ENCODE results near the gene ACTR10.
"Not testable (repeated sequence)": the region's sequence is repeated elsewhere in the genome, so short reads cannot be mapped to it uniquely, and the experiment has no call there.

The ACTR10 gene

DNA sequence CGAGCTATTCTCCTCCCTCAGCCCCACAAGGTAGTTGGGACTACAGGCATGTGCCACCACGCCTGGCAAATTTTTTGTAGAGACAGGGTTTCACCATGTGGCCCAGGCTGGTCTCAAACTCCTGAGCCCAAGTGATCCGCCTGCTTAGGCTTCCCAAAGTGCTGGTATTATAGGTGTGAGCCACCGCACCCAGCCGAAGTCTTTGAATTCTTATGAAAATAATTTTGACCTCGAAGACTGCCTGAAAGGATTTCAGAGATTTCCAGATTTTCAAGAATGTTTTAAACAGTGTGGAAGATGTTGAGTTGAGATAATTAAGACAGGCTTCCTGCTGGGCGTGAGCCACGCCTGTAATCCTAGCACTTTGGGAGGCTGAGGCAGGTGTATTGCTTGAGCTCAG, 49.7 kb downstream of the ACTR10 start:
- Mint-ChIP-seq H3K4me1 (peaks cover 31% of the 10 kb centered on the region), H3K36me3 (peaks cover 33% of the 10 kb centered on the region), H3K4me3 (no peak overlapping the region), H3K27me3 (no peaks in the 10 kb centered on the region), H3K27ac (peak overlapping the region; percentile 31), H3K9me3 (no peaks in the 10 kb centered on the region)
- no peak for ATAC-seq

DNA sequence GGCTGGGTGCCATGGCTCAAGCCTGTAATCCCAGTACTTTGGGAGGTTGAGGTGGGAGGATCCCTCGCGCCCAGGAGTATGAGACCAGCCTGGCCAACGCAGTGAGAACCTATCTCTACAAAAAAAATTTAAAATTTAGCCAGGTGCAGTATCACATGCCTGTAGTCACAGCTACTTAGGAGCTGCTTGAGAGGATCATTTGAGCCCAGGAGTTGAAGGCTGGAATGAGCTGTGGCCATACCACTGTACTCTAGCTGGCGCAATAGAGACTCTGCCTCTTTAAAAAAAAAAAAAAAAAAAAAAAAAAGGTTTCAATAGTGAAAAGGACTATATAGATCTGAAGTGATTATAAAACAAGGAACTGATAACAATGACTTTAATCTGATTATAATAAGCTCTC, 58.2 kb downstream of the ACTR10 start:
- Mint-ChIP-seq H3K4me3 (no peak overlapping the region), H3K36me3 (peaks cover 27% of the 10 kb centered on the region), H3K4me1 (no peaks in the 10 kb centered on the region), H3K9me3 (no peaks in the 10 kb centered on the region), H3K27ac (no peak overlapping the region), H3K27me3 (no peaks in the 10 kb centered on the region)
- no peak for ATAC-seq

DNA sequence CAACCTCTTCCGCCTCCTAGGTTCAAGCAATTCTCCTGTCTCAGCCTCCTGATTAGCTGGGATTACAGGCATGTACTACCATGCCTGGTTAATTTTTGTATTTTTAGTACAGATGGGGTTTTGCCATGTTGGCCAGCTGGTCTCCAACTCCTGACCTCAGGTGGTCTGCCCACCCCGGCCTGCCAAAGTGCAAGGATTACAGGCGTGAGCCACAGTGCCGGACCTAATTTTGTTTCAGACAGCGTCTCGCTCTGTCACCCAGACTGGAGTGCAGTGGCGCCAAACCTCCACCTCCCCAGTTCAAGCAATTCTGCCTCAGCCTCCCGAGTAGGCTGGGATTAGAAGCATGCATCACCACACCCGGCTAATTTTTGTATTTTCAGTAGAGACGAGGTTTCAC, 62.1 kb downstream of the ACTR10 start:
- H3K4me1 Mint-ChIP-seq, result peaks cover 11% of the 10 kb centered on the region
- not testable (repeated sequence) for H3K4me3 Mint-ChIP-seq, ATAC-seq, H3K27me3 Mint-ChIP-seq, H3K9me3 Mint-ChIP-seq
- peaks cover 50% of the 10 kb centered on the region for H3K36me3 Mint-ChIP-seq
- H3K27ac Mint-ChIP-seq, result peak overlapping the region; percentile 53

DNA sequence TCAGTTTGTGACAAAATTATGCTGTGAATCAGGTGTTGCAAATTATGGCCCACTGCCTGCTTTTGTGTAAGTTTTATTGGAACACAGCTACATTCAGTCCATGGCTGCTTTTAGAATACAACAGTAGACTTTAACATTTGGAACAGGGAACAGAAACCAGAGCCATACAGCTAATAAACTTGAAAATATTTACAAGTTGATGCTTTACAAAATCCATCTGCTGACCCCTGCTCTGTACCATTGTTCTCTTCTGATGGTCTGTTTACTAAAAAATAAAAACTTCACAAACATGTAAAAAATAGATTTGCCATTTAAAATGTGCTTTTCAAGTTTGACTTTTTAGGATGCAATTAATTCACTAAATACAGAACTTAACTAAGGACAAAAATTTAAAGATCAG, 65.5 kb downstream of the ACTR10 start:
- peaks cover 11% of the 10 kb centered on the region for H3K4me1 Mint-ChIP-seq

DNA sequence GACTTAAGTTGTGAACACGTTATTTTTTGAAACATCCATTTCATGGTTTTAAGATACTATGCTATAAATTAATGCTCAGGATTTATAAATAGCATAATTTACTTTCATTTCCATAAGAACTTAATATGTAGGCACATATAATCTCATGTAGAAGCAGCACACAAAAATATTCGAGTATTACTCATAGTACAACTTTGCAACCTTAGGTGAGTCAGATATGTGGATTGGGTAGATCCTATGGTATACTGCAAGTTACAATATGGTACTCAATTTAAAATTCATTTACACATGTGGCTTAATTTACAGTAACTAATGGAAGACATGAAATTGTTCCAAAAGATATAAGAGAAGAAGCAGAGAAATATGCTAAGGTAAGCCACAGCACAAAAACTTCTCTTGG, 70.7 kb downstream of the ACTR10 start:
- H3K4me3 Mint-ChIP-seq, result no peak overlapping the region
- no peaks in the 10 kb centered on the region for H3K9me3 Mint-ChIP-seq
- no peak overlapping the region for H3K27ac Mint-ChIP-seq
- H3K4me1 Mint-ChIP-seq, result peaks cover 18% of the 10 kb centered on the region
- H3K27me3 Mint-ChIP-seq, result no peaks in the 10 kb centered on the region
- H3K36me3 Mint-ChIP-seq, result peaks cover 43% of the 10 kb centered on the region
- no peak for ATAC-seq

More for the DNA sequence above, 65.5 kb downstream of the ACTR10 start:
- no peaks in the 10 kb centered on the region for H3K27me3 Mint-ChIP-seq
- H3K27ac Mint-ChIP-seq, result peak overlapping the region; percentile 29
- ATAC-seq, result no peak
- no peak overlapping the region for H3K4me3 Mint-ChIP-seq
- H3K36me3 Mint-ChIP-seq, result peaks cover 41% of the 10 kb centered on the region
- H3K9me3 Mint-ChIP-seq, result no peaks in the 10 kb centered on the region

DNA sequence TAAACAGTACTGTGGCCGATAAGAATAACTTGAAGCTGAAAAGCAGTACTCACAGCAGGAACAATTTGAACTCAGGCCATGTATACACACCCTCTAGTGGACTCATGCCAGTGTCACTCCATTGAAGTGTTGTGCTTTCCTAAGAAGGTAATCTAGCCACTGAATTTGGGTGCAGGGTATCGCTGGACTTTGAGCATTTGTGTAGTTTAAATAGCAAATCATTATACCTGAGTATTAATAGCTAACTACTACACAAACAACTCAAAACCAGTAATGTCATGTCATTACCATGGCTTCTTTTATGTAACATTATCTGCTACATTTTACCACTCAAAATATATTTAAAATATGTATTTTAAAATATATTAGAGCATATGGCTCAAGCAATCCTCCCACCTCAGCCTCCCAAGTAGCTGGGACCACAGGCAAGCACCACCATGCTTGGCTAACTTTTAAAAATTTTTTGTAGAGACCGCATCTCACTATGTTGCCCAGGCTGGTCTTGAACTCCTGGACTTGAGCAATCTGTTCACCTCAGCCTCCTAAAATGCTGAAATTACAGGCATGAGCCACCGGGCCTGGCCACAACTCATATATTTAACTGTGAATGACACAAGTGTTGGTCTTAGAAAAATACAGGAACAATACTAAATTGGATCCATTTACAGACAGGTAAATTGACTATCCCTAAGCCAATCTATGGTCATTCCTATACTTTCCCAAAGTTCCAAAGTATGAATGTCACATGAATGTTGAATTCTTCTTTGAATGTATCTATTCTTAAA, 72.8 kb downstream of the ACTR10 start:
- H3K4me3 Mint-ChIP-seq, result no peak overlapping the region
- H3K36me3 Mint-ChIP-seq, result peaks cover 38% of the 10 kb centered on the region
- no peak for ATAC-seq
- no peaks in the 10 kb centered on the region for H3K9me3 Mint-ChIP-seq
- H3K4me1 Mint-ChIP-seq, result peaks cover 25% of the 10 kb centered on the region
- no peak overlapping the region for H3K27ac Mint-ChIP-seq
- H3K27me3 Mint-ChIP-seq, result no peaks in the 10 kb centered on the region

DNA sequence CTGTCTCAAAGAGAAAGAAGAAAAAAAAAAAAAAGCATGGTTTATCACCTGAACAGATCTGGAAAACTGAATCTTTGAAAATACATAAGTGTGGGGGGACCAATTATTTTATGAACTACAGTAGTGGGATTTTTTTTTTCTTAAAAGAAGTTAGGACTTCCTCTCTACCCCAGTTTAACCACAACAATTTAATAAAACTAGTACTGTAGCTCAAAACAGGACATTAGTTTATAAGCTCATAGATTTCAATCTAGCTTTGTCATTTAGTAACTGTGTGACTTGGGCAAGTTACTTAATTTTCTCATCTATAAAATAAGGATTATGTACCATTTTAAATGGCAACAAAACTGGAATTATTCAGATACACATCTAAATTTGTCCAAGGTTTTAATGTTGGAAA, 74.9 kb downstream of the ACTR10 start:
- ATAC-seq, result no peak
- H3K9me3 Mint-ChIP-seq, result no peaks in the 10 kb centered on the region
- H3K4me1 Mint-ChIP-seq, result peaks cover 31% of the 10 kb centered on the region
- H3K36me3 Mint-ChIP-seq, result peaks cover 53% of the 10 kb centered on the region
- H3K4me3 Mint-ChIP-seq, result no peak overlapping the region
- peak overlapping the region; percentile 70 for H3K27ac Mint-ChIP-seq
- H3K27me3 Mint-ChIP-seq, result no peaks in the 10 kb centered on the region

DNA sequence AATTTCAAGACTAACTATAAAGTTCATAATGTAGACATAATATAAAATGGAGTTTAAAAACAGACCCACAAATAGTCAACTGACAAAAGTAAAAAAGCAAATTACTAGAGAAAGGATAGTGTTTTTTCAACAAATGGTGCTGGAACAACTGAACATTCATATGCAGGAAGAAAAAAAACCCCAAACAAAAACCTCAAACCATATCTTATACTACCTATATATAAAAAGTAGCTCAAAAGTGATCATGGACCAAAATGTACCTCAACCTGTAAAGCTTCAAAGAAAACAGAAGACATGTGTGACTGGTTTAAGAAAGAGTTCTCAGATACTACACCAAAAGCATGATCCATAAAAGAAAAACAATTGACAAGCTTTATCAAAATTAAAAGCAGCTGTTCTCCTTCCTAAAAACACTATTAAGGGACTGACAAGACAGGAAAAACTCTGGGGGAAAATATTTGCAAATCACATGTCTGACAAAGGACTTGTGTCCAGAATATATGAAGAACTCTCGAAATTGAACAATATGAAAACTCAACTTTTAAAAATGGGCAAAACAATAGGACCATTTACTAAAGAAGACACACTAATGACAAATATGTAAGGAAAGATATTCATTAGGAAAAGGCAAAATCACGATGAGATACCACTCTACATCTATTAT, 75.7 kb downstream of the ACTR10 start:
- Mint-ChIP-seq H3K9me3 (no peaks in the 10 kb centered on the region), H3K4me1 (peaks cover 39% of the 10 kb centered on the region), H3K4me3 (no peak overlapping the region), H3K36me3 (peaks cover 54% of the 10 kb centered on the region), H3K27me3 (no peaks in the 10 kb centered on the region), H3K27ac (peak overlapping the region; percentile 70)
- ATAC-seq, result no peak

DNA sequence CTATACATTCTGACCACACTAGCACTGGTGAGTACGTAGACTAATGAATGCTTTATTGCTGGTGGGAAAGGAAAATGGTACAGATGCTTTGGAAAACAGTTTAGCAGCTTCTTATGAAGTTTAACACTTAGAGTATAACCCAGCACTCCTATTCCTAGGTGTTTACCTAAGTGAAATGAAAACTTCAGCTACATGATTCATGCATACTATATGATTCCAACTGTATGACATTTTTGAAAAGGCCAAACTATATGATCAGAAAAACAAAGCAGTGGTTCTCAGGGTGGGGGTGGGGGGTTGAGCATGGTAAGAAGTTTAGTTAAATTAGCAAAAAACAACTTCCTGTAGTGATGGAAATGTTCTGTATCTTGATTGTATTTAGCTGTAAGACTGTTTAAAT, 76.3 kb downstream of the ACTR10 start:
- H3K9me3 Mint-ChIP-seq, result no peaks in the 10 kb centered on the region
- H3K27ac Mint-ChIP-seq, result peak overlapping the region; percentile 70
- H3K27me3 Mint-ChIP-seq, result no peaks in the 10 kb centered on the region
- peaks cover 44% of the 10 kb centered on the region for H3K4me1 Mint-ChIP-seq
- ATAC-seq, result no peak
- no peak overlapping the region for H3K4me3 Mint-ChIP-seq
- peaks cover 56% of the 10 kb centered on the region for H3K36me3 Mint-ChIP-seq

DNA sequence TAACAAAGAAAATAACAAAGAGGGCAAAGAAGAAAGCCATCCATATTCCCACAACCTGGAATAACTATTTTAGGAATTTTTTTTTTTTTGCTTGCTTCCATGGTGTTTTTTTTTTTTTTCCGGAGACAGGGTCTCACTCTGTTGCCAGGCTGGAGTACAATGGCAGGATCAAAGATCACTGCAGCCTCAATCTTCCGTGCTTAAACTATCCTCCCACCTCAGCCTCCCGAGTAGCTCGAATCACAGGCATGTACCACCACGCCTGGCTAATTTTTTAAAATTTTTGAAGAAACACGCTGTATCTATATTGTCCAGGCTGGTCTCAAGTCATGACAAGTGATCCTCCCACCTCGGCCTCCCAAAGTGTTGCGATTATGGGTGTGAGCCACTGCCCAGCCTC, 78.2 kb downstream of the ACTR10 start:
- Mint-ChIP-seq H3K27me3 (no peaks in the 10 kb centered on the region), H3K9me3 (no peaks in the 10 kb centered on the region), H3K4me1 (peaks cover 61% of the 10 kb centered on the region), H3K27ac (no peak overlapping the region), H3K36me3 (peaks cover 60% of the 10 kb centered on the region), H3K4me3 (no peak overlapping the region)
- no peak for ATAC-seq

DNA sequence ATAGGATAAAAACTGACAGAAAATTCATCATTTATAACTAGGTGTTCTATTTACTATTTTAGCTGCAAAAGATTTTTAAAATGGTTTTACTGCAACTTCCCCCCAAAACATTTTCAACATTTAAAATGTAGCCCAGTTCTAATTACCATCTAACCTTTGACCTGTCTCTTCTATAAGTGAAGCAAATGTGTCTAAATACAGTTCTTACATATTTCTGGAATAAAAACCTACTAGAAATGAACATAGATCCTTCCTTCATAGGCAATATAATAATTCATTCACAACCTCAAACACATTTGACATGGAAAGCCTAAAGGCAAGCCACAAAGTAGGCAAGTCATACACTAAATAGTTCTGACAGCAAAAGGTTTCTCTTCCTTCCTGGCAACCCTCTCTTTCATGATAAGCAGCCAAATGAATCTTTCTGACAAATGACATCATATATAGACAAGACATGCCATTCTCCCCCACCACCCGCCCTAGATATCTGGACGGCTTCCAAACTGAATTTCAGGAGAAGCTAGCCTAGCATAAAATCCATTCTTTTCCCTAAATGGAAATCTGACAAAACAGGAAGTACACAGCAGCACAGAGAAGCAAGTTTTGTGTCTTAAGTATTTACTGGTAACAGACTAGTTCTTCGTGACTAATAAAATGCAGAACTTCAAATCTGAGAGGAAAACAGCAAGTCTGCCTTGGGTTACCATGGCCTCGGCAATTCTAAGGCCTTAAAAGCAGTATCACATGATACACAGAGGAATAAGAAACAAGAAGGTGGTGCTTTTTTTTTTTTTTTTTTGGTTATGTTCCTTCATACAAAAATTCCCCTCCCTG, 81.2 kb downstream of the ACTR10 start:
- ATAC-seq, result peak; percentile 93
- no peaks in the 10 kb centered on the region for H3K9me3 Mint-ChIP-seq
- peaks cover 44% of the 10 kb centered on the region for H3K4me1 Mint-ChIP-seq
- H3K36me3 Mint-ChIP-seq, result peaks cover 60% of the 10 kb centered on the region
- H3K27ac Mint-ChIP-seq, result peak overlapping the region; percentile 95
- H3K27me3 Mint-ChIP-seq, result no peaks in the 10 kb centered on the region
- peak overlapping the region; percentile 64 for H3K4me3 Mint-ChIP-seq

DNA sequence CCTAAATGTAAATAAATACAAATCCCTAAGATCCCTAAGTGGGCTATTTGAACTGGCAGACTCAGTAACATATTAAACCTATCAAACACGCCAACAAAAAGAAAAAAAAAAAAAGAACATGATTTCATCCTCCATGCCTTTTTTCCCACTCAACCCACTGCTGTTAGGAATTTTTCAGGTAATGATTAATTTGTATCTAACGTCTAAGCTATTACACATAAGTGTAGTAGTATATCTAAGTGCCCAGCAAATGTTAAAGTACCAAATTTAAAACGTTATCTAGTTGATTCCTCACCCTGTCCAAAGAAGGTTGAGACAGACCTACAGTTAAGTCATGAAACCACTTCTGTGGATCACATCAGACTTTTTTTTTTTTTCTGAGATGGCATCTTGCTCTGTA, 82.0 kb downstream of the ACTR10 start:
- H3K36me3 Mint-ChIP-seq, result peaks cover 60% of the 10 kb centered on the region
- H3K9me3 Mint-ChIP-seq, result no peaks in the 10 kb centered on the region
- peak overlapping the region; percentile 95 for H3K27ac Mint-ChIP-seq
- H3K4me1 Mint-ChIP-seq, result peaks cover 39% of the 10 kb centered on the region
- H3K4me3 Mint-ChIP-seq, result no peak overlapping the region
- H3K27me3 Mint-ChIP-seq, result no peaks in the 10 kb centered on the region
- no peak for ATAC-seq

DNA sequence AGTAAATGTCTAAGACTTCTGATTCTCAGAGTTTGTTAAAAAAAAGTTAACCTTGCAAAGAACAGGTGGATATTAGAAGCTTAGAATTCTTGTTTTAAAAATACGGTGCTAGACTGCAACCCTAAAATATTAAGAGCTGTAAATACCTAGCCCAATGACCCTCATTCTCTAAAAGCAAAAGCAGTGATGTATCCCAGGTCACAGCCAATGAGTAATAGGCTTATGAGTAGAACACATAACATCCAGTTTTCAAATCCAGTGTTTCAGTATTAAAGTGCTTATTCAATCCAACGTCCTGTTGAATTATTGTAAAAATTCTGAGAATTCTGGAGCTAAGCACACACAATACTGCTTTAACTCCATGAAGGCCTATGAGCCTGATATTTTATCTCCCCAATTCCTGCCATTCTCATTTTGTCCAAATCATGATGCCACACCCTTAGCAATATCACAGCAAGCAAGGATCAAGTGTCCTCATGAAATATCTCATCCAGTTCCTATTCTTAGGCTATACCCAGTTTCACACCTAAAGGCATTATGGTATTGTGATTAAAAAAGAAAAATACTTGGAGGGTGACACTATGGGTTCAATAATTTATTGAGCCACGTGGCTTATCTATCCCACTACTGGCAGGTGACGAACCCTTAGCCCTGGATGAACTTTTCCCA, 83.1 kb downstream of the ACTR10 start:
- Mint-ChIP-seq H3K36me3 (peaks cover 59% of the 10 kb centered on the region), H3K27me3 (no peaks in the 10 kb centered on the region), H3K27ac (peak overlapping the region; percentile 95), H3K4me3 (no peak overlapping the region), H3K4me1 (peaks cover 44% of the 10 kb centered on the region), H3K9me3 (no peaks in the 10 kb centered on the region)
- no peak for ATAC-seq

DNA sequence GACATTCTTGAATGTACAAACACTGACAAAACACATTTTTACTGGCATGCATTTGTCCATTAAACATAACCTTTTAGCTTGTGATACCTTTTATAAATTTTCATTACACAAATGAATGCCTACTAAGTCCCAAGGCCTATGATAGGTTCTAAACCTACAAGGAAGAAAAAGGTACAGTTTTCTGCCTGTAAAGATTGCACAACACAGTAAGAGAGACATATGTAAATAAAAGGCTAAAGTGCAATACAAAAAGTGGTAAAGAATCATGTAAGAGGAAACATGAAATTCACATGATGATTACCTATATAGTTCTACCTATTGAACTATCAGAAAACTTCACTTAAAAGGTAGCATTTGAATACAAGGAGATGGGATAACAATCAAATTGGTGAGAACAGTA, 83.8 kb downstream of the ACTR10 start:
- Mint-ChIP-seq H3K4me3 (no peak overlapping the region), H3K36me3 (peaks cover 59% of the 10 kb centered on the region), H3K27me3 (no peaks in the 10 kb centered on the region), H3K9me3 (no peaks in the 10 kb centered on the region), H3K4me1 (peaks cover 49% of the 10 kb centered on the region), H3K27ac (peak overlapping the region; percentile 95)
- ATAC-seq, result no peak

DNA sequence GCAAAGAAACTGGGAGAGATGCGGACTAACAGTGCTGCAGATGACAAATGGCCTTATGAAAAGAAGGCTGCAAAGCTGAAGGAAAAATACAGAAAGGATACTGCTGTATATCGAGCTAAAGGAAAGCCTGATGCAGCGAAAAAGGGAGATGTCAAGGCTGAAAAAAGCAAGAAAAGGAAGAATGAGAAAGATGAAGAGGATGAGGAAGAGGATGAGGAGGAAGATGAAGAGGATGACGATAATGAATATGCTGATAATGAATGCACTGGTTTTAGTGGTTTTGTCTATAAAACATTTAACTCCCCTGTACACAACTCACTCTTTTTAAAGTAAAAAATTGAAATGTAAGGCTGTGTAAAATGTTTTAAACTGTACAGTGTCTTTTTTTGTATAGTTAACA, 85.2 kb downstream of the ACTR10 start:
- Mint-ChIP-seq H3K4me1 (peaks cover 52% of the 10 kb centered on the region), H3K4me3 (no peak overlapping the region), H3K27me3 (no peaks in the 10 kb centered on the region), H3K27ac (peak overlapping the region; percentile 95), H3K9me3 (no peaks in the 10 kb centered on the region), H3K36me3 (peaks cover 61% of the 10 kb centered on the region)
- no peak for ATAC-seq
